Astrocyte (in vitro differentiated cells and primary cell): ENCODE measurements around the gene CNOT4. TPM values are rescaled to one million over a fixed set of nuclear protein-coding genes. Genes with fewer than 3 reads are reported as not detected.

ENCODE experiments used
- DNase-seq: peaks from one replicate; pipeline ENCODE4 v3.0.0-alpha.2; 2010; ENCODE audit warnings: low read depth
- FAIRE-seq: peaks from 2 replicates; lab custom pipeline; 2011; peaks lifted over from hg19 to GRCh38; lab: Jason Lieb, UNC
- H2AFZ ChIP-seq: 2 replicates; pipeline ENCODE4 v1.6.0; 2012; ENCODE audit warnings: low read depth, low read length, inconsistent platforms
- H3K27ac ChIP-seq: 2 replicates; pipeline ENCODE4 v1.5.1; 2011; ENCODE audit warnings: low read depth, low read length, inconsistent platforms
- H3K27me3 ChIP-seq: 2 replicates; pipeline ENCODE4 v1.6.0; 2011; ENCODE audit warnings: low read length, inconsistent platforms; ENCODE audit not compliant: insufficient read depth
- H3K36me3 ChIP-seq: 2 replicates; pipeline ENCODE4 v1.5.1; 2011; ENCODE audit warnings: low read length, inconsistent platforms; ENCODE audit not compliant: insufficient read depth
- H3K4me1 ChIP-seq: 2 replicates; pipeline ENCODE4 v1.5.1; 2011; ENCODE audit warnings: low read length, inconsistent platforms; ENCODE audit not compliant: insufficient read depth
- H3K4me2 ChIP-seq: 2 replicates; pipeline ENCODE4 v1.6.0; 2012; ENCODE audit warnings: low read length, inconsistent platforms
- H3K4me3 ChIP-seq: 2 replicates; pipeline ENCODE4 v1.5.1; 2011; ENCODE audit warnings: low read depth, mild to moderate bottlenecking, low read length, inconsistent platforms; ENCODE audit not compliant: insufficient read depth
- H3K79me2 ChIP-seq: 2 replicates; pipeline ENCODE4 v1.6.0; 2012; ENCODE audit warnings: mild to moderate bottlenecking, low read length, inconsistent platforms; ENCODE audit not compliant: insufficient read depth
- H3K9ac ChIP-seq: 2 replicates; pipeline ENCODE4 v1.6.0; 2012; ENCODE audit warnings: mild to moderate bottlenecking, low read length, inconsistent platforms
- H3K9me3 ChIP-seq: 2 replicates; pipeline ENCODE4 v1.5.1; 2012; ENCODE audit warnings: low read depth, mild to moderate bottlenecking, low read length, inconsistent platforms; ENCODE audit not compliant: insufficient read depth
- H4K20me1 ChIP-seq: 2 replicates; pipeline ENCODE4 v1.6.0; 2012; ENCODE audit warnings: low read length, inconsistent platforms; ENCODE audit not compliant: insufficient read depth
- H3K27ac Mint-ChIP-seq: one replicate; pipeline ENCODE4 v1.8.0; 2021; ENCODE audit warnings: mild to moderate bottlenecking, mixed read lengths; ENCODE audit not compliant: unreplicated experiment
- H3K27me3 Mint-ChIP-seq: one replicate; pipeline ENCODE4 v1.8.0; 2021; ENCODE audit warnings: low read depth, mixed read lengths; ENCODE audit not compliant: unreplicated experiment
- H3K36me3 Mint-ChIP-seq: one replicate; pipeline ENCODE4 v1.8.0; 2021; ENCODE audit warnings: low read depth, mixed read lengths; ENCODE audit not compliant: unreplicated experiment
- H3K4me1 Mint-ChIP-seq: one replicate; pipeline ENCODE4 v1.8.0; 2021; ENCODE audit warnings: low read depth, mixed read lengths; ENCODE audit not compliant: unreplicated experiment
- H3K4me3 Mint-ChIP-seq: one replicate; pipeline ENCODE4 v1.8.0; 2021; ENCODE audit warnings: mild to moderate bottlenecking, moderate library complexity, mixed read lengths; ENCODE audit not compliant: unreplicated experiment
- H3K9me3 Mint-ChIP-seq: one replicate; pipeline ENCODE4 v1.8.0; 2021; ENCODE audit warnings: mild to moderate bottlenecking, mixed read lengths; ENCODE audit not compliant: unreplicated experiment
- EZH2 ChIP-seq: IDR thresholded peaks from 2 replicates; pipeline ENCODE4 v1.6.1; 2012; ENCODE audit warnings: mild to moderate bottlenecking, low read length, inconsistent platforms; ENCODE audit not compliant: insufficient read depth
- total RNA-seq: library from RNA; stranded (reverse); gene quantifications from 2 replicates; pipeline ENCODE4 v1.2.1, GENCODE V29; 2021
- TF ChIP-seq, protein P1 (sequence below): IDR thresholded peaks from 2 replicates; pipeline ENCODE4 v1.5.1; 2011; ENCODE audit warnings: low read depth, mild to moderate bottlenecking, inconsistent platforms, low read length, moderate library complexity; ENCODE audit not compliant: insufficient read depth

CNOT4 gene
- total RNA-seq, 1 donor from 2014 or later = 24.9 TPM

DNA sequence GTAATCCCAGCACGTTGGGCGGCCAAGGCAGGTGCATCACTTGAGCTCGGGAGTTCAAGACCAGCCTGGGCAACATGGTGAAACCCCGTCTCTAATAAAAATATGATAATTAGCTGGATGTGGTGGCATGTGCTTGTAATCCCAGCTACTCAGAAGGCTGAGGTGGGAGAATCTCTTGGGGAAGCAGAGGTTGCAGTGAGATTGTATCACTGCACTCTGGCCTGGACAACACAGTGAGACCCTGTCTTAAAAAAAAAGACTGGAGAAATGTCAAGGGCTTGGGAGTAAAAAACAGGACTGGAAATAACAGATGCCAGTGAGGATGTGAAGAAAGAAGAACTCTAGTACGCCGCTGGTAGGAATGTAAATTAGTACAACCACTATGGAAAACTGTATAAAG is 31.1 kb upstream of the CNOT4 start:
- no peak for FAIRE-seq
- Mint-ChIP-seq H3K4me1 (no peaks in the 10 kb centered on the region), H3K27me3 (no peaks in the 10 kb centered on the region)

DNA sequence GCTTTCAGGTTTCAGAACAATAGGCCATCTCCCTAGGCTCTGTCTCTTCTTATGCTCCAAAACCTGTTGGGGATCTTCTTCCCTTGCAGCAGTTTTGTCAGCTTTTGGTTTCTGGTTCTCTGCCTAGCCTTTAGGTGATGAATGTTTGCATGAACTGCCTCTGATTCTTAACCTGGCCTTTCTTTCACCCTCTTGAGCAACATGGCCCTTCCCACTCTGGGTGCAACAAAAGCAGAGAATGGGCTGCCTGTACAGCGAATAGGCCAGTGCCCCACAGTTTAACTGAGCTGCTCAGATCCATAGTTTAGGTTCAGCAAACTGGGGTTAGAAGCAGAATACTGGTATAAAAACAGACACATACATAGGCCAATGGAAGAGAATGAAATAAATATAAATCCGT is 29.7 kb upstream of the CNOT4 start:
- Mint-ChIP-seq H3K4me3 (no peak overlapping the region), H3K27ac (no peak overlapping the region), H3K9me3 (peaks cover 1% of the 10 kb centered on the region), H3K36me3 (no peaks in the 10 kb centered on the region), H3K27me3 (no peaks in the 10 kb centered on the region), H3K4me1 (no peaks in the 10 kb centered on the region)
- no peak overlapping the region for H3K9ac ChIP-seq
- H3K9me3 ChIP-seq = no peaks in the 10 kb centered on the region
- H3K36me3 ChIP-seq = no peaks in the 10 kb centered on the region
- H3K4me3 ChIP-seq = no peak overlapping the region
- H3K4me2 ChIP-seq = no peak overlapping the region
- FAIRE-seq = no peak
- no peaks in the 10 kb centered on the region for H4K20me1 ChIP-seq
- no peaks in the 10 kb centered on the region for H3K4me1 ChIP-seq
- DNase-seq = no peak
- no peaks in the 10 kb centered on the region for H3K79me2 ChIP-seq
- H3K27me3 ChIP-seq = peaks cover 5% of the 10 kb centered on the region
- no peak overlapping the region for H3K27ac ChIP-seq
- no peak overlapping the region for H2AFZ ChIP-seq
- TF ChIP-seq, protein P1, sequence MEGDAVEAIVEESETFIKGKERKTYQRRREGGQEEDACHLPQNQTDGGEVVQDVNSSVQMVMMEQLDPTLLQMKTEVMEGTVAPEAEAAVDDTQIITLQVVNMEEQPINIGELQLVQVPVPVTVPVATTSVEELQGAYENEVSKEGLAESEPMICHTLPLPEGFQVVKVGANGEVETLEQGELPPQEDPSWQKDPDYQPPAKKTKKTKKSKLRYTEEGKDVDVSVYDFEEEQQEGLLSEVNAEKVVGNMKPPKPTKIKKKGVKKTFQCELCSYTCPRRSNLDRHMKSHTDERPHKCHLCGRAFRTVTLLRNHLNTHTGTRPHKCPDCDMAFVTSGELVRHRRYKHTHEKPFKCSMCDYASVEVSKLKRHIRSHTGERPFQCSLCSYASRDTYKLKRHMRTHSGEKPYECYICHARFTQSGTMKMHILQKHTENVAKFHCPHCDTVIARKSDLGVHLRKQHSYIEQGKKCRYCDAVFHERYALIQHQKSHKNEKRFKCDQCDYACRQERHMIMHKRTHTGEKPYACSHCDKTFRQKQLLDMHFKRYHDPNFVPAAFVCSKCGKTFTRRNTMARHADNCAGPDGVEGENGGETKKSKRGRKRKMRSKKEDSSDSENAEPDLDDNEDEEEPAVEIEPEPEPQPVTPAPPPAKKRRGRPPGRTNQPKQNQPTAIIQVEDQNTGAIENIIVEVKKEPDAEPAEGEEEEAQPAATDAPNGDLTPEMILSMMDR = no peak
- no peak for TF ChIP-seq EZH2

More for the DNA sequence above, 31.1 kb upstream of the CNOT4 start:
- H2AFZ ChIP-seq = no peak overlapping the region
- peaks cover 2% of the 10 kb centered on the region for H3K27me3 ChIP-seq
- no peak overlapping the region for H3K27ac ChIP-seq
- H3K4me3 Mint-ChIP-seq = no peak overlapping the region
- H3K36me3 ChIP-seq = no peaks in the 10 kb centered on the region
- H3K9me3 ChIP-seq = no peaks in the 10 kb centered on the region
- H3K27ac Mint-ChIP-seq = no peak overlapping the region
- no peak for DNase-seq
- H3K79me2 ChIP-seq = no peaks in the 10 kb centered on the region
- no peak overlapping the region for H3K4me3 ChIP-seq
- peaks cover 1% of the 10 kb centered on the region for H3K9me3 Mint-ChIP-seq
- no peak for TF ChIP-seq EZH2
- no peaks in the 10 kb centered on the region for H3K4me1 ChIP-seq
- H3K36me3 Mint-ChIP-seq = no peaks in the 10 kb centered on the region
- H4K20me1 ChIP-seq = no peaks in the 10 kb centered on the region
- no peak overlapping the region for H3K9ac ChIP-seq
- H3K4me2 ChIP-seq = no peak overlapping the region

DNA sequence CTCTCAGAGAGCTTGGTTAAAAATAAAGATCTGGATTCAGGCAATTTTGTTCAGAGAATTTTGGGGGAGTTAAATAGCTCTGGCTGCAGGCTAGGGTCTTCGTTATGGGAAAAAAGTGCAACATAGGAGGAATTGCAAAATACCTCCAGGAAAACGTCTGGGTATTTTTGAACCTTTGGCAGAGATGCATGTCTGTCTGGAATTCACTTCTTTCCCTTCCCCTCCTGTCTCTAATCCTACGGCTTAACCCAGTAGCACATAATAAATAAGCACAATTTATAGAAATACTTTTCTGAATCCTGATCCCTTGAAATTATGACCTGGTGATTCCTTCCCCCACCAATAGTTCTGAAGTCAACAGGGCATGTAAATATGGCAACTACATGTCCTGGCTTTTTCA is 28.5 kb upstream of the CNOT4 start:
- Histone ChIP-seq H3K9ac (no peak overlapping the region), H3K4me1 (no peaks in the 10 kb centered on the region), H3K4me3 (no peak overlapping the region), H3K27ac (no peak overlapping the region), H4K20me1 (no peaks in the 10 kb centered on the region), H3K79me2 (no peaks in the 10 kb centered on the region), H3K4me2 (no peak overlapping the region), H2AFZ (no peak overlapping the region), H3K27me3 (peaks cover 5% of the 10 kb centered on the region), H3K36me3 (no peaks in the 10 kb centered on the region), H3K9me3 (no peaks in the 10 kb centered on the region)
- no peak for DNase-seq
- H3K27me3 Mint-ChIP-seq = no peaks in the 10 kb centered on the region
- no peak overlapping the region for H3K27ac Mint-ChIP-seq
- H3K9me3 Mint-ChIP-seq = peaks cover 1% of the 10 kb centered on the region
- no peak for TF ChIP-seq EZH2
- TF ChIP-seq, protein P1 = no peak
- H3K36me3 Mint-ChIP-seq = no peaks in the 10 kb centered on the region
- no peak for FAIRE-seq
- H3K4me3 Mint-ChIP-seq = no peak overlapping the region
- no peaks in the 10 kb centered on the region for H3K4me1 Mint-ChIP-seq
